ENCODE data around the gene DHX57.

DNA sequence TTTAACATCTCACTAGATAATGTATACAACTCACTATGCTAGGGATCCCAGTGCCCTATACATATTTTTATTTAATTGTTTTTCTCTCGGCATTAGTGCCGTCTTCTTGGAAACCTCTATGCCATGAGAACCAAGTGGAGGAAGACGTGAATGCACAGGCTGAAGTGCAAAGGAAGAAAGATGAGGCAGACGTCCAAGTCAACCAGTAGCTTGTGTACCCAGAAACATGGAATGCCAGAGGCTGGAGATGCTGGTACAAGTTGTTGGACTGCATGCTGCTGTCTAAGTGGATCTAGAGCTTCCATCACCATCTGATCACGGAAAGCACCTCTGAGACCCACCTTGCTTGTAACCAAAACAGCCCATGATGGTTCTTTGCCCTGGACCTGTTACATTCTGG is 110.2 kb downstream of the DHX57 start:
- TF ChIP-seq TAF1 (IDR thresholded peaks at IDR 0.05; ENCODE audit: low read depth) (no peak), NFIC (IDR thresholded peaks at IDR 0.05) (no peak), YY1 (IDR thresholded peaks at IDR 0.05; ENCODE audit: low read depth) (no peak), REST (IDR thresholded peaks at IDR 0.05; ENCODE audit: low read depth) (no peak), MAX (IDR thresholded peaks at IDR 0.05) (no peak), TCF12 (IDR thresholded peaks at IDR 0.05; ENCODE audit: low read depth) (no peak), CEBPB (IDR thresholded peaks at IDR 0.05) (no peak), FOXM1 (IDR thresholded peaks at IDR 0.05; ENCODE audit: borderline replicate concordance, low read depth) (no peak), TEAD4 (IDR thresholded peaks at IDR 0.05) (no peak), USF1 (IDR thresholded peaks at IDR 0.05) (no peak), EP300 (IDR thresholded peaks at IDR 0.05; ENCODE audit: borderline replicate concordance) (no peak), EGR1 (IDR thresholded peaks at IDR 0.05) (no peak)
